Hematopoietic multipotent progenitor cell (in vitro differentiated cells): ENCODE measurements around the gene DNMT3A. TPM values are rescaled to one million over a fixed set of nuclear protein-coding genes. Genes with fewer than 3 reads are reported as not detected.
A peak's percentile ranks its signal among the peaks of the same experiment; 100 is the strongest.

Source experiments
- DNase-seq, 3 donors: peaks; one replicate each; pipeline ENCODE4 v3.0.0-alpha.2; 2011 to 2015; ENCODE audit warnings: low read depth in 2 of 3, low spot score in 2 of 3
- total RNA-seq: library from RNA; depleted of rRNA; stranded (reverse); fragments of >200 nt; gene quantifications from one replicate; pipeline ENCODE4 v1.2.3, GENCODE V29; 2012

The DNMT3A gene
- total RNA-seq, 1 donor, result 80.0 TPM

- DNase-seq, result no peak
These were observed 31.7 kb upstream of the DNMT3A start for GRCh38 chr2:25373269-25373981.

DNA sequence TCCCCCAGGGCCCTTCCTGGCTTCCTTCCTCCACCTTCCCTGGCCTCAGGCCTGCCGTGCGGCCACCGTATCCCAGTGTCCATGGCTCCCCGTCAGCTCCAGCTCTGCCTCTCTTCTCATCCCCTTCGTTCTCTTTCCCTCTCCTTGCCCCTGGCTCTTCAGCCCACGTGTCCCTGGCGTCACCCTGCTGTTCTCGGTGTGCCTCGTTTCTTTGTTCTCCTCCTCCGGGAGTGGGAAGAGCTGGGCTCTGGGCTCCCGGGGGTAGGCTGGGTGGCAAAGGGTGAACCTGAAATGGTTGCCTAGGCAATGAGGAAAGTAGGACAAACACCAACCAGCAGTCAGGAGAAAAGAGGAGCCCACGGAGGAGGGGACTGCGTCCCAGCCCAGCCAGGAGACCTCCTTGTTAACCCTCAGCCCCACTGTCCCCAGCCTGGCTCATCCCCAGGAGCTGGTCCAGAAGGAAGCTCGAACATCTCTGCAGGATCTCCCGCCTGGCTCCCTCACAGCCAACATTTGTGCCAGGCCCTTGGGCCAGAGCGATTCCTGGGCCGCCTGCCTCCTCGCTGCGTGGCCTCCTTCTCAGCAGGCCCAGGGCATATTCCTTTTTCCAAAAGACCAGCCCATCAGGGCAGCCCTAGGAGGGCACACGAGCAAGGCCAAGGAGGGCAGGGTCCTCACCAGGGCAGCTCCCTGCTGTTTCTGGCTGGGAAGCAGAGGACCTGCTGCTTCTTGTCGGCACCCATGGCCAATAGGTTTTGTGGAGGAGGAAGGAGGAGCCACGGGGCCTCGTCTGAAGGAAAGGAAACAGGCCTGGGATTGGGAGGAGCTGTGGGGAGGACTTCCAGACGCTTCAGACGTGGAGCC, 30.9 kb upstream of the DNMT3A start:
- no peak for DNase-seq

GRCh38 chr2:25371253-25372241, 29.8 kb upstream of the DNMT3A start:
- DNase-seq, result no peak

GRCh38 chr2:25369876-25370275, 28.2 kb upstream of the DNMT3A start:
- no peak for DNase-seq

GRCh38 chr2:25369439-25369838, 27.7 kb upstream of the DNMT3A start:
- no peak for DNase-seq

DNA sequence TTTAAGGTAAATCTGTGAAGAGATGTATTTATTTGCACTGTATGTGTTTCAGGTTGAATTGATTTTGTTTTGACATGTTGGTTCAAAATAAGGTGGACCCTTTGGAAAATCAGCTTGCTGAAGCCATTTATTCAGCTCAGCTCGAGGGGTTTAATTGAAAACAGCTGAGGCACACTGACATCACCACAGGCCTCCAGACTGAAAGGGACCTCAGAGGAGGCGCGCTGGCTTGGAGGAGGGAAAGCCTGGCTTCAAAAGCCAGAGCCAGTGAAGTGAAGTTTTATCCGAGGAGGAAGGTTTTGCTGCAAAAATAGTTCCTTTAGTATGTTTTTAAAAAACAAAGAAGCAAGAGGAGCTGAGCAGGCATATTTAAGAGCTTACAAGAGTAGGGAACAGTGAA, 26.9 kb upstream of the DNMT3A start:
- no peak for DNase-seq

DNA sequence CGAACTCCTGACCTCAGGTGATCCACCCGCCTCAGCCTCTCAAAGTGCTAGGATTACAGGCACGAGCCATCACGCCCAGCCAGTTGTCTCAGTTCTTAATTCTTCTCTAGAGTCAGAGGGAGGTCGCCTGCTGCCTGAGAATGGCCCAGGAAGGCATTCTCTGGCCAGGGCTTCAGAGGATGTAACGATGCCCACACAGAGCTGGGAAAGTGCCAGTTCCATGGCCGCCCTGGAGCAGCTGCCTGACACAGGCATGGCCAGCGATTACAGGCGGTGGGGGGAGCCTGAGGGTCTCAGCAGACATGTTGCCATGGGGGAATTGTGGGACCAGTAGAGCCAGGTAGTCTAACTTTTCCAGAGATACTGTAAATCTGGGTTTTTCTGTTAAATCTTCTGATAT, 25.6 kb upstream of the DNMT3A start:
- DNase-seq, result no peak

DNA sequence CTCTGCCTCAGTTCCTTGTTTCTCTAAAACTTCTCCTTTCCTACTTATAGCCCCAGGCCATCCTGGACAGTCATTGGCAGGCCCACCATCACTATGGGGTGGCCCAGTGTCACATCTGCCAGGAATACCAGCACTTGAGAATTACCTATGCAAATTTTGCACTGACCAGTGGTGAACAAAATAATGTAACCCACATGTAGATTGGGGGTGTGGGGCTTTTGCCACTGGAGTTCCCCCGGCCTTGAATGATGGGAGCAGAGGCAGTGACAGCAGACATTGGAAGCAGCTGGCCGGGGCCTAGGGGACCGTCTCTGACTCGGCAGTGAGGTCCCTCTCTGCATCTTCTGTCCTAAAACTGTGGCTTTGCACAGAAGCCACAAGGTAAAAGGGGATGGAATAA, 24.9 kb upstream of the DNMT3A start:
- no peak for DNase-seq

DNA sequence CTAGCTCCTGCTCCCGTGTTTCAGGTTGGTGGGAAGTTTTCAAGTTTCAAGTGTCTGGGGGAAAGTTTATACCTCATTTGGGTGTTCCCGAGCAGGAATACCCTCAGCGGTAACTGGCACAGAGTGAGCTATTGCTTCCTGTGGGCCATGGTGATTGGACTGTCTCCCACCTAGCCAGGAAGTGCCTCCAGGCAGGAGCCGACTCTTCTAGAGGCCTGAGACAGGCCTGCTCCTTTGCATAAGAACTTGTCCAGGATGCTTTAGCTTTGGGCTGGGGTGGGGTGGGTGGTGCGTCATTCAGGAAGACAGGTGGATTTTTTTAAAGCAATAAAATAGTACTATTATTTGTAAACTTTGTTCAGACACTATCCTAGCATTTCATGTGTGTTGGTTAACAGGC, 23.5 kb upstream of the DNMT3A start:
- no peak for DNase-seq

DNA sequence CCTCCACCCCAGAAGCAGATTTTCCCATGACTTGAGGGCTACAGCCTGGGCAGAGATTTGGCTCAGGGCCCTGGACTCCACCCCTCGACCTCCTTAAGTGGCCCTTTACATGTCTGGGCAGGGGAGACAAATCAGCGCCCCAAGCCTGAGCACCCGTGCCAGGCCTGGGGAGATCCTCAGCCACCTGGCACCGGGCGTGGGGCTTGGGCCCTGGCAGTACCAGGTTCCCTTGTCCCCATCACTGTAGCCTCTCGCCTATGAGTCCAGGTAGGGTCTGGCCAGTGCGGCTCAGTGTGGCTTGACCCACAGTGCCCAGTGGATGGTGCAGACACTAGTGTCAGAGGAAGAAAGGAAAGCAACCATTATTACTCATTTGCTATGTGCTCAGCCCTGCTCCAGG, 22.0 kb upstream of the DNMT3A start:
- no peak for DNase-seq

DNA sequence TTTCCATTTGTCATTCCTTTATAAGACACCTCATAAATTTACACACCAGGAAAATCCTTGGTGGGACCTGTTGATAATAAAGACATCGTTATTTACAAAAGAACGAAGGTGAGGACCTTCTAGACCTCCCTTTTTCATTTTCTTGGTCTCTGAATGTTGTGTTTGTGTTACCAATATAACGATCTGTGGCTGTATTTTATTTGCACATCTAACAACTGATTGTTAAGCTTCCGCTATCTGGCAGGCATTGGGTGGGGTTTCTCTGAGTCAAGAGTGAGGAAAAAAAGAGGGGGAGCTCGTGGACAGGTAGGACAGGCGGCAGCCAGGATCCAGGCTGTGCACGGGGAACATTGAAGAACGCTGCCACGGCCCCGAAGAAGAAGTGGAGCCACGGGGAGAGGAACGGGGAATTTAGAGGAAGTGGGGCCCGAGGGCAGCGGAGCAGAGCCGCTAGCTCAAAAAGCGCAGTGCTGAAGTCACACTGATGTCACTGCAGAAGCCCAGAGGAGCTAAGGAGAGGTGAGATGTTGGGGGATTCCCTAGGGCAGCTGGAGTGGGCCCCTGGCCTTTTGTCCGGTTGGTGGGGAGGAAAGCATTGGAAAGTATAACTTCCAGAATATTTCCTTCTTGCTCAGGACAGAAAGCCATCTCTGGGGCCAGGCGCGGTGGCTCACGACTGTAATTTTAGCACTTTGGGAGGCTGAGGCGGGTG, 20.9 kb upstream of the DNMT3A start:
- DNase-seq, result peak in 2 of 3 donors; percentile 78 to 82

DNA sequence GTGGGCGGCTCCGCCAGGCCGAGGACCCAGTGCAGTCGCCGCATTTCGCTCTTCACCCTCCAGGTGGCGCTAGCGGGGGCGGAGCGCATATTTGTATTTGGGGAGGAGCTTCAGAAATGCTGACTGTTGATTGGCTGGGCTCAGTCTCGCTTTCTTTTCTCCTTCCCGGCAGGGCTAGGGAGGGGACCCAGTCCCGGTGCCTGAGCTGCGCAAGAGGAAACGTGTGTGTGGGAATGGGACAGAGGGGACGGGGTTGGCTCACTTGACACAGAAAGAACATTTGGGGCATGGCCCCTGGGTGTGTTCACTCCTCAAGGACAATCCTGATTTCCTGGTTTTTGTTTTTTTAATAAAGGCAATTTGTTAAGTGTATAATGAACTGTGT, 20.3 kb upstream of the DNMT3A start:
- DNase-seq, result peak; percentile 90 to 95 (median 91)

GRCh38 chr2:25361261-25362048, 19.7 kb upstream of the DNMT3A start:
- no peak for DNase-seq

GRCh38 chr2:25358836-25359235, 17.1 kb upstream of the DNMT3A start:
- DNase-seq, result no peak

- no peak for DNase-seq
These were observed 16.6 kb upstream of the DNMT3A start for GRCh38 chr2:25358249-25358815.

DNA sequence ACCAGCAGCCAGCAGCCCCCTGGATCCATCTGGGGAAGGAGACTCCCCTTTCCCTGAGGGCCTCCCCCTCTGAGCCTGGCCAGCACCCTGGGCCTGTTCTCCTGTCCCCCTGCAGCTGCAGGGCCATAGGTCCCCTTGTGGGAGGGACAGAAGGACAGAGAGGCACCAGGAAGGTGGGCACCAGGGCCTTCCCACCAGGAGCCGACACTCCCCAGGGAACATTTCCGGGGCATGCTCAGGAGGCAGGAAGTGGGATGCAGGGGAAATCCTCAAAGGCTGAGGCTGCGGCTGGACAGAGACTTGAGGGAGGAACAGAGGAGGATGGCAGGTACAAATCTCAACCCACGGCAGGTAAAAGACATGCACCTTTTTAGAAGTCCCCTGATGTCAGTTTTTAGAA, 14.4 kb upstream of the DNMT3A start:
- DNase-seq, result no peak

DNA sequence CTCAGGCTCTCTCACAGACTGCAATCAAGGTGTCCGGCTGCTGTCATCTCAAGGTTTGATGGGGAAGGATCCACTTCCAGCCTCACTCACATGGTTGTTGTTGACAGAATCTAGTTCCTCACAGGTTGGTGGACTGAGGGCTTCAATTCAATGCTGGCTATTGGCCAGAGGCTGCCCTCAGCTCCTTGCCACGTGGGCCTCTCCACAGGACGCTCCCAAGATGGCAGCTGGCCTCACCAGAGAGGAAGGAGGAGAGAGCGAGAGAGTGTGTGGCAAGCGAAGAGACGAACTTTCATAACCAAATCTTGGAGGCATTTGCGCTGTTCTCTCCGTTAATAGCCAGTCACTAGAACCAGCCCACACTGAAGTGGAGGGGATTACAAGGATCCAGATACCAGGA, 13.5 kb upstream of the DNMT3A start:
- DNase-seq, result no peak

DNA sequence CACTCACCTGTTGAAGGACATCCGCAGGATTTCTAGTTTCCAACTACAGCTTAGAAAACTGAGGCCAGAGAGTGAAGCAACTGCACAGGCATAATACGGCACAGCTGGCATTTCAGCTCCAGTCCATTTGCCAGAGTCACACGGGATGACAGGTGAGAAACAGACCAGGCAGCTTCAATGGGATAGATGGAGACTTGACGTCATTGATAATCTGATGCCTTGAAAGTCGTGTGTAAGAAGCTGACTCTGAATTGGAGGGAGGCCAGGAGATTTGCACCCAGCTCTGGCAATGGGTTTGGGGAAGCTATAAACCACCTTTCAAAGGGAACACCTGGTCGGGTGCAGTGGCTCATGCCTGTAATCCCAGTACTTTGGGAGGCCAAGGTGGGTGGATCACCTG, 12.4 kb upstream of the DNMT3A start:
- DNase-seq, result no peak

GRCh38 chr2:25349397-25349796, 7.7 kb upstream of the DNMT3A start:
- no peak for DNase-seq
